Hippocampal formation (tissue), 2 donors: ENCODE measurements around the gene LPIN1.

ENCODE experiments used
- DNase-seq, 2 donors: peaks; one replicate each; lab custom pipeline; 2025; lab: John Stamatoyannopoulos, UW

Gene LPIN1

GRCh38 chr2:11746376-11746806 lies at the start of gene LPIN1:
TSS of gene LPIN1 (plus strand) at chr2:11746632. CDS start at chr2:11765542, 18,910 bp downstream.
- peak; percentile 72 to 92 for DNase-seq

- DNase-seq = no peak
Measured at GRCh38 chr2:11696736-11697102, 49.7 kb upstream of the LPIN1 start.

- peak in 1 of 2 donors; percentile 25 for DNase-seq
Measured at GRCh38 chr2:11697103-11697871, 49.1 kb upstream of the LPIN1 start.

GRCh38 chr2:11698009-11698922 lies 48.2 kb upstream of the LPIN1 start:
- no peak for DNase-seq

- no peak for DNase-seq
Measured at GRCh38 chr2:11699686-11700670, 46.5 kb upstream of the LPIN1 start.

GRCh38 chr2:11701206-11701605 lies 45.2 kb upstream of the LPIN1 start:
- no peak for DNase-seq

GRCh38 chr2:11701751-11702301 lies 44.6 kb upstream of the LPIN1 start:
- no peak for DNase-seq

GRCh38 chr2:11702946-11703345 lies 43.5 kb upstream of the LPIN1 start:
- no peak for DNase-seq

- no peak for DNase-seq
Measured at GRCh38 chr2:11703700-11704099, 42.7 kb upstream of the LPIN1 start.

- no peak for DNase-seq
Measured at GRCh38 chr2:11705063-11705462, 41.4 kb upstream of the LPIN1 start.

- no peak for DNase-seq
Measured at GRCh38 chr2:11705711-11706110, 40.7 kb upstream of the LPIN1 start.

- no peak for DNase-seq
Measured at GRCh38 chr2:11708106-11708505, 38.3 kb upstream of the LPIN1 start.

GRCh38 chr2:11709293-11709692 lies 37.1 kb upstream of the LPIN1 start:
- DNase-seq = no peak

GRCh38 chr2:11710210-11710609 lies 36.2 kb upstream of the LPIN1 start:
- no peak for DNase-seq

GRCh38 chr2:11710632-11711353 lies 35.6 kb upstream of the LPIN1 start:
- no peak for DNase-seq

- no peak for DNase-seq
Measured at GRCh38 chr2:11711354-11711716, 35.1 kb upstream of the LPIN1 start.

- no peak for DNase-seq
Measured at GRCh38 chr2:11711751-11712150, 34.7 kb upstream of the LPIN1 start.

GRCh38 chr2:11712866-11713265 lies 33.6 kb upstream of the LPIN1 start:
- DNase-seq = no peak

- no peak for DNase-seq
Measured at GRCh38 chr2:11713815-11714214, 32.6 kb upstream of the LPIN1 start.

GRCh38 chr2:11715987-11716652 lies 30.3 kb upstream of the LPIN1 start:
- DNase-seq = no peak
